ENCODE data around the gene TMEM14C.

DNA sequence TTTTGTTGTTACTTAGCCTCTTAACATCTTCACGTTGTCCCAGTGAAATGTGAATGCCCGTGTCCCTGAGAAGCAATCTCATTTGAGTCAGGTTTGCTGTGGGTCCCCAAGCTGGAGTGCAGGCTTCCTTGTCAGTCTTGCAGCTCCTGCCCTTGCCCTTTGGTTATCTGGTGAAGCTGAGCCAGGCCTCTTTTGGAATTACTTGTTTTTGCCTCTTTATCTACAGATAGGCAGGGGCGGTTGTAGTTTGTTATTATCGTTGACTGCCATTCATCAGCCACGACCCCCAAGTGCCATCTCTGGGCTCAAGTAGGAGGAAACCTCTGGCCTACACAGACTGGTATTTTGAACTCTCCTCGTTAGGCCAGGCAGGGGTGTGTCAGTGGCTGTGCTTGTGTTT, 2.2 kb downstream of the TMEM14C start:
- TF ChIP-seq, protein P1, sequence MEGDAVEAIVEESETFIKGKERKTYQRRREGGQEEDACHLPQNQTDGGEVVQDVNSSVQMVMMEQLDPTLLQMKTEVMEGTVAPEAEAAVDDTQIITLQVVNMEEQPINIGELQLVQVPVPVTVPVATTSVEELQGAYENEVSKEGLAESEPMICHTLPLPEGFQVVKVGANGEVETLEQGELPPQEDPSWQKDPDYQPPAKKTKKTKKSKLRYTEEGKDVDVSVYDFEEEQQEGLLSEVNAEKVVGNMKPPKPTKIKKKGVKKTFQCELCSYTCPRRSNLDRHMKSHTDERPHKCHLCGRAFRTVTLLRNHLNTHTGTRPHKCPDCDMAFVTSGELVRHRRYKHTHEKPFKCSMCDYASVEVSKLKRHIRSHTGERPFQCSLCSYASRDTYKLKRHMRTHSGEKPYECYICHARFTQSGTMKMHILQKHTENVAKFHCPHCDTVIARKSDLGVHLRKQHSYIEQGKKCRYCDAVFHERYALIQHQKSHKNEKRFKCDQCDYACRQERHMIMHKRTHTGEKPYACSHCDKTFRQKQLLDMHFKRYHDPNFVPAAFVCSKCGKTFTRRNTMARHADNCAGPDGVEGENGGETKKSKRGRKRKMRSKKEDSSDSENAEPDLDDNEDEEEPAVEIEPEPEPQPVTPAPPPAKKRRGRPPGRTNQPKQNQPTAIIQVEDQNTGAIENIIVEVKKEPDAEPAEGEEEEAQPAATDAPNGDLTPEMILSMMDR (IDR thresholded peaks at IDR 0.05) = no peak
- TF ChIP-seq POLR2A (IDR thresholded peaks at IDR 0.05) = no peak

Data from adrenal gland (tissue), 5 donors.